Endothelial cell of hepatic sinusoid (primary cell): ENCODE results near the gene TMEM255A.

Experiments used
- in situ Hi-C: cut with HindIII; loops from 2 replicates; pipeline ENCODE4 v1.10.0; 2017; ENCODE audit warnings: low sequenced_read_pairs

Gene TMEM255A

GRCh38 chrX:120223374-120223773 lies 87.9 kb downstream of the TMEM255A start:
- in situ Hi-C loops: no loop called here

DNA sequence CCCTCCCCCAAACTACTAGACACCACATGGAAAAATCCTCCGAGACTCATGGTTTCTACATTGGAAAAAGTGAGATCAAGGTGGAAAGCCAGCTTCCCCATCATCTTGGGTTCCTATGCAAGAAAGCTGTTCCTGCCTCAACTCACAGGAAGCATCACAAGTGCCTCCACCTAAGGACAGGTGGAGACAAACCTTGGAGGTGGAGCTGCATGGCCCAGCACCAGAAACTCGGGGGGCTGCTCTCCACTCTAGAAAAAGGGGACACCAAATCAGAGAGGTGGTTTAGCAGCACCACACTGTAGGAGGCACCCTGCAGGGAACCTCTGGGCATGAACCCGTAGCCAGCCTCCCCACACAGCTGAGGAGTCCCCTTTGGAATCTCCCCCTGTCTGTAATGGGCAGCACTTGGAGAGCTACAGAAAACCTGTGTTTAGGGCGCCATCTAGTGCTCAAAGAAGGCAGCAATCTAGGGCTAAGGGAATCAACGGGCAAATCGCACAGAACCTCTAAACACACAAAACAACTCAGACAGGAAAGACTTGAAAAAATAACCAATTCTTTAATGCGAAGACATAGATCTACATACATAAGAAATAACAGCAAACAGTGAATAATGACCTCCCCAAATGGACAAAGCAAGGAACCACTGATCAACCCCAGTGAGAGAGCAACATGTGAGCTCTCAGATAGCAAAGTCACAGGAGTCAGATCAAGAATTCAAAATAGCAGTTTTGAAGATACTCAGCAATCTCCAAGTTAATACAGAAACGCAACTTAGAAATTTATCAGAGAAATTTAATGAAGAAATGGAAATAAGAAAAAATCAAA lies 97.6 kb downstream of the TMEM255A start:
- in situ Hi-C loops: no loop called here
